Fibroblast of skin of back (primary cell): ENCODE measurements around the gene LYZL6.
"Not testable (repeated sequence)": the region's sequence is repeated elsewhere in the genome, so short reads cannot be mapped to it uniquely, and the experiment has no call there.

Source experiments
- DNase-seq: peaks from one replicate; pipeline ENCODE4 v3.0.0-alpha.2; 2013

Gene LYZL6

GRCh38 chr17:35944151-35944550, 638 bp upstream of the LYZL6 start:
- DNase-seq = peak; percentile 13

GRCh38 chr17:35942588-35943186, 826 bp downstream of the LYZL6 start:
- no peak for DNase-seq

GRCh38 chr17:35938492-35938891, 5.0 kb downstream of the LYZL6 start:
- DNase-seq = not testable (repeated sequence)

- no peak for DNase-seq
Observed at GRCh38 chr17:35936063-35936462, 7.5 kb downstream of the LYZL6 start.

- DNase-seq = no peak
Observed at GRCh38 chr17:35934760-35935159, 8.8 kb downstream of the LYZL6 start.

- DNase-seq = peak; percentile 42
Observed at GRCh38 chr17:35932586-35932985, 10.9 kb downstream of the LYZL6 start.

- peak; percentile 12 for DNase-seq
Observed at GRCh38 chr17:35931794-35932425, 11.6 kb downstream of the LYZL6 start.

- peak; percentile 65 for DNase-seq
Observed at GRCh38 chr17:35930211-35931065, 13.1 kb downstream of the LYZL6 start, which contains the start of gene RDM1. Gene RDM1, minus strand, starts transcription at chr17:35930773. Its CDS starts 46 bp downstream, at chr17:35930727.

- DNase-seq = no peak
Observed at GRCh38 chr17:35927714-35928113, 15.8 kb downstream of the LYZL6 start.

GRCh38 chr17:35923609-35924114, 19.9 kb downstream of the LYZL6 start:
- no peak for DNase-seq

GRCh38 chr17:35920229-35920628, 23.3 kb downstream of the LYZL6 start:
- no peak for DNase-seq

- DNase-seq = no peak
Observed at GRCh38 chr17:35918665-35919064, 24.8 kb downstream of the LYZL6 start.

GRCh38 chr17:35917519-35918213, 25.8 kb downstream of the LYZL6 start:
- DNase-seq = no peak

- DNase-seq = no peak
Observed at GRCh38 chr17:35915153-35915964, 28.2 kb downstream of the LYZL6 start.

- DNase-seq = no peak
Observed at GRCh38 chr17:35914354-35914753, 29.2 kb downstream of the LYZL6 start.

GRCh38 chr17:35913609-35914008, 29.9 kb downstream of the LYZL6 start:
- no peak for DNase-seq

GRCh38 chr17:35912942-35913341, 30.6 kb downstream of the LYZL6 start:
- no peak for DNase-seq

- DNase-seq = no peak
Observed at GRCh38 chr17:35912339-35912912, 31.1 kb downstream of the LYZL6 start.

GRCh38 chr17:35909408-35909807, 34.1 kb downstream of the LYZL6 start:
- no peak for DNase-seq

GRCh38 chr17:35907691-35908090, 35.8 kb downstream of the LYZL6 start:
- DNase-seq = no peak

- no peak for DNase-seq
Observed at GRCh38 chr17:35906926-35907637, 36.4 kb downstream of the LYZL6 start.
